ENCODE data around the gene TSHZ3. TPM values are rescaled to one million over a fixed set of nuclear protein-coding genes. Genes with fewer than 3 reads are reported as not detected.

The TSHZ3 gene
- total and polyA plus RNA-seq, 2 of the 13 experiments (the other 11 are each of a cell fraction or from before 2014, with no cell fraction given) = not detected

- TF ChIP-seq CERS6 (CRISPR knock-in tag; IDR thresholded peaks at IDR 0.05) = no peak
- no peak for TF ChIP-seq XRCC5 (optimal IDR thresholded peaks at IDR 0.05; ENCODE audit: low read length)
- no peak for TF ChIP-seq ZIK1 (CRISPR knock-in tag; IDR thresholded peaks at IDR 0.05; ENCODE audit: borderline replicate concordance, low read depth)
- TF ChIP-seq ETS1 (CRISPR knock-in tag; IDR thresholded peaks at IDR 0.05) = no peak
- no peak for TF ChIP-seq DZIP1 (CRISPR knock-in tag; IDR thresholded peaks at IDR 0.05)
- no peak for TF ChIP-seq MXI1 (IDR thresholded peaks at IDR 0.05; ENCODE audit: borderline replicate concordance, low read depth, low read length)
Observed at GRCh38 chr19:31277516-31277915, 71.7 kb downstream of the TSHZ3 start (continued).

- no peak for FAIRE-seq
- no peak overlapping the region for H3K4me2 ChIP-seq (ENCODE audit: low read depth, low read length)
- no peak overlapping the region for H3K27ac ChIP-seq (ENCODE audit: extremely low read length, insufficient read depth, low read length)
- no TSS peak for BruUV-seq (replicated peaks)
- ChIA-PET POLR2A (no interaction called here), CTCF (ENCODE audit: low intra/inter-chr PET ratio, low total read pairs) (no interaction called here)
- H3K9ac ChIP-seq (ENCODE audit: insufficient read depth, low read depth, low read length) = no peak overlapping the region
- no peak for DNase-seq (ENCODE audit: low spot score)
- no peaks in the 10 kb centered on the region for H3K9me3 ChIP-seq (ENCODE audit: low read length)
- in situ Hi-C loops (cut with HindIII; ENCODE audit: extremely low pct_ligation_motif_present, low pct_unique_long_range_greater_than_20kb) = no loop called here
- no peak overlapping the region for H3K4me3 ChIP-seq (replicated peaks in 1 of 3; ENCODE audit: insufficient read depth in 1 of 3, low read depth in 2 of 3, low read length in 3 of 3)
- no peaks in the 10 kb centered on the region for H3K27me3 ChIP-seq (ENCODE audit: control insufficient read depth in 1 of 2, insufficient read depth in 2 of 2, low read length in 2 of 2)
- intact Hi-C loops (cut with micrococcal nuclease; ENCODE audit: unreplicated experiment) = no loop called here
- no peak overlapping the region for H2AFZ ChIP-seq (ENCODE audit: low read length)
- no peaks in the 10 kb centered on the region for H3K36me3 ChIP-seq (replicated peaks in 1 of 2; ENCODE audit: control insufficient read depth in 1 of 2, insufficient read depth in 2 of 2, low read length in 2 of 2)
- no peaks in the 10 kb centered on the region for H3K79me2 ChIP-seq (ENCODE audit: insufficient read depth, low read length)
- no peaks in the 10 kb centered on the region for H3K4me1 ChIP-seq (ENCODE audit: insufficient read depth, low read length)
- no peak for ATAC-seq
- H4K20me1 ChIP-seq (ENCODE audit: insufficient read depth, low read length) = no peaks in the 10 kb centered on the region
- WGBS (ENCODE audit: low lambda C conversion rate) = 54% methylated on average over 8 of the region's 16 CpGs
- TF ChIP-seq NFKBIZ (CRISPR knock-in tag; IDR thresholded peaks at IDR 0.05) (no peak), TFE3 (CRISPR knock-in tag; IDR thresholded peaks at IDR 0.05) (no peak), FOSL2 (CRISPR knock-in tag; IDR thresholded peaks at IDR 0.05) (no peak), TERF1 (CRISPR knock-in tag; IDR thresholded peaks at IDR 0.05) (no peak), ZNF572 (CRISPR knock-in tag; IDR thresholded peaks at IDR 0.05) (no peak), JARID2 (CRISPR knock-in tag; IDR thresholded peaks at IDR 0.05; ENCODE audit: insufficient replicate concordance) (no peak), ZZZ3 (CRISPR knock-in tag; IDR thresholded peaks at IDR 0.05; ENCODE audit: borderline replicate concordance) (no peak), SSRP1 (CRISPR knock-in tag; IDR thresholded peaks at IDR 0.05) (no peak), GMEB1 (CRISPR knock-in tag; IDR thresholded peaks at IDR 0.05; ENCODE audit: borderline replicate concordance) (no peak)
Observed at GRCh38 chr19:31276831-31277230, 72.4 kb downstream of the TSHZ3 start.

All from HepG2 (cell line).